Aorta (tissue), 5 donors: Measurements from ENCODE around the gene LBHD1. TPM values are rescaled to one million over a fixed set of nuclear protein-coding genes. Genes with fewer than 3 reads are reported as not detected.

Source experiments
- ATAC-seq: fragments of 200-7000 bp; cut with Tn5 transposase; one replicate; pipeline ENCODE4 v1.9.1; 2022; ENCODE audit warnings: moderate library complexity; ENCODE audit not compliant: low FRiP score
- DNase-seq, 2 donors: peaks; one replicate each; pipeline ENCODE4 v3.0.0-alpha.2; 2020
- H3K27ac ChIP-seq, 2 donors: one replicate each; pipeline ENCODE4 v1.5.1; 2013; ENCODE audit warnings: low read length in 2 of 2, mild to moderate bottlenecking in 2 of 2, moderate library complexity in 2 of 2, control low read depth in 1 of 2, inconsistent platforms in 1 of 2, low read depth in 1 of 2
- H3K27me3 ChIP-seq, 2 donors: one replicate each; pipeline ENCODE4 v1.6.1; 2013; ENCODE audit warnings: control low read depth in 1 of 2, low read length in 1 of 2, mild to moderate bottlenecking in 1 of 2, moderate library complexity in 1 of 2; ENCODE audit not compliant: insufficient read depth in 2 of 2, control insufficient read depth in 1 of 2
- H3K36me3 ChIP-seq, 2 donors: one replicate each; pipeline ENCODE4 v1.6.1; 2013; ENCODE audit warnings: control low read depth in 1 of 2, low read length in 1 of 2, mild to moderate bottlenecking in 1 of 2; ENCODE audit not compliant: insufficient read depth in 2 of 2, control insufficient read depth in 1 of 2
- H3K4me1 ChIP-seq, 2 donors: one replicate each; pipeline ENCODE4 v1.6.1; 2013; ENCODE audit warnings: low read length in 2 of 2, control low read depth in 1 of 2, mild to moderate bottlenecking in 1 of 2, moderate library complexity in 1 of 2; ENCODE audit not compliant: insufficient read depth in 2 of 2, control insufficient read depth in 1 of 2
- H3K4me3 ChIP-seq, 2 donors: one replicate each; pipeline ENCODE4 v1.5.1; 2013; ENCODE audit warnings: low read length in 2 of 2, control low read depth in 1 of 2, mild to moderate bottlenecking in 1 of 2
- H3K9me3 ChIP-seq: one replicate; pipeline ENCODE4 v1.6.1; 2013; ENCODE audit warnings: mild to moderate bottlenecking, low read length; ENCODE audit not compliant: control insufficient read depth
- WGBS, 2 donors: extraction: QIAGEN DNeasy Blood & Tissue Kit; methylation state at CpG; one replicate each; pipeline ENCODE4 v1.1.7; 2013; 5-methylcytosine and 5-hydroxymethylcytosine counted together
- intact Hi-C, 2 donors: fragments of 100-400 bp; cut with DNase I; formaldehyde crosslinking; loops; one replicate each; pipeline versions ENCODE4 v1.14.2 to v1.15.0; 2022
- polyA plus RNA-seq, 2 donors: library from polyadenylated mRNA; stranded (reverse); fragments of 200-250 nt; gene quantifications; one replicate each; pipeline ENCODE4 v1.2.3, GENCODE V29; 2013
- total RNA-seq, 2 donors: library from RNA; stranded (reverse); fragmentation: NEBNext Ultra II Directional; extraction: Animal tissue kit (Norgen Biotek cat#: 25700); gene quantifications; one replicate each; pipeline ENCODE4 v1.2.1, GENCODE V29; 2021
- donor health status: healthy with polysubstance abuse.
- donor health status: Bipolar disorder and iron deficiency.
- donor health status: DM: no; HTN: no; CAD: no.
- donor health status: DM: no; HTN: no; CAD: no.
- donor health status: DM: yes; HTN: yes; CAD: no.

Gene LBHD1
- total and polyA plus RNA-seq, 4 donors: 2.3 to 8.6 (median 5.6) TPM

GRCh38 chr11:62646825-62647608 is 25.1 kb downstream of the LBHD1 start:
- no peak for ATAC-seq
- H3K4me3 ChIP-seq: no peak overlapping the region
- H3K9me3 ChIP-seq: no peaks in the 10 kb centered on the region
- H3K36me3 ChIP-seq: no peaks in the 10 kb centered on the region
- no peaks in the 10 kb centered on the region for H3K27me3 ChIP-seq
- intact Hi-C loops: no loop called here
- H3K27ac ChIP-seq: peak overlapping the region in 1 of 2 donors; percentile 71
- DNase-seq: peak in 1 of 2 donors; percentile 51
- 56 to 57% methylated on average over 32 of the region's 32 CpGs for WGBS, 2 donors
- no peaks in the 10 kb centered on the region for H3K4me1 ChIP-seq

GRCh38 chr11:62645946-62646824 is 25.9 kb downstream of the LBHD1 start, which contains the start of gene GANAB:
TSS of gene GANAB (minus strand) at chr11:62646613. CDS start at chr11:62646599, 14 bp downstream.
- Histone ChIP-seq H3K27me3 (no peaks in the 10 kb centered on the region), H3K4me3 (peak within 1 kb of the TSS; percentile 74 to 87), H3K4me1 (no peaks in the 10 kb centered on the region), H3K9me3 (no peaks in the 10 kb centered on the region), H3K27ac (peak within 1 kb of the TSS; percentile 80 to 81), H3K36me3 (no peaks in the 10 kb centered on the region)
- intact Hi-C loops: no loop called here
- 0 to 1% methylated on average over 71 to 73 of the region's 73 CpGs for WGBS, 2 donors
- ATAC-seq: peak; percentile 99
- DNase-seq: peak; percentile 100

GRCh38 chr11:62645671-62645945 is 26.5 kb downstream of the LBHD1 start:
- DNase-seq (no peak), ATAC-seq (no peak)
- intact Hi-C loops: no loop called here
- H3K36me3 ChIP-seq: no peaks in the 10 kb centered on the region
- WGBS, 2 donors: 13 to 17% methylated on average over 11 of the region's 11 CpGs
- H3K27ac ChIP-seq: no peak overlapping the region
- H3K9me3 ChIP-seq: no peaks in the 10 kb centered on the region
- no peaks in the 10 kb centered on the region for H3K27me3 ChIP-seq
- H3K4me3 ChIP-seq: peak overlapping the region in 1 of 2 donors; percentile 87
- H3K4me1 ChIP-seq: no peaks in the 10 kb centered on the region

- DNase-seq: no peak
- ATAC-seq: no peak
- H3K27ac ChIP-seq: no peak overlapping the region
- H3K4me3 ChIP-seq: no peak overlapping the region
- H3K36me3 ChIP-seq: peaks cover 2 to 3% of the 10 kb centered on the region in 2 donors
- H3K4me1 ChIP-seq: no peaks in the 10 kb centered on the region
- no peaks in the 10 kb centered on the region for H3K9me3 ChIP-seq
- 80 to 84% methylated on average over 8 of the region's 8 CpGs for WGBS, 2 donors
- intact Hi-C loops: no loop called here
- no peaks in the 10 kb centered on the region for H3K27me3 ChIP-seq
These were observed 27.8 kb downstream of the LBHD1 start for GRCh38 chr11:62644220-62644619.

GRCh38 chr11:62632492-62632891 is 39.6 kb downstream of the LBHD1 start:
- WGBS, 2 donors: 80 to 85% methylated on average over 6 of the region's 6 CpGs
- H3K36me3 ChIP-seq: peaks cover 3 to 23% of the 10 kb centered on the region in 2 donors
- DNase-seq (no peak), ATAC-seq (no peak)
- no peak overlapping the region for H3K27ac ChIP-seq
- no peaks in the 10 kb centered on the region for H3K9me3 ChIP-seq
- intact Hi-C loops: no loop called here
- H3K4me1 ChIP-seq: no peaks in the 10 kb centered on the region
- H3K4me3 ChIP-seq: no peak overlapping the region
- no peaks in the 10 kb centered on the region for H3K27me3 ChIP-seq

GRCh38 chr11:62627713-62628112 is 44.4 kb downstream of the LBHD1 start:
- Histone ChIP-seq H3K27me3 (no peaks in the 10 kb centered on the region), H3K27ac (no peak overlapping the region), H3K36me3 (peaks cover 3 to 30% of the 10 kb centered on the region in 2 donors), H3K9me3 (no peaks in the 10 kb centered on the region), H3K4me1 (no peaks in the 10 kb centered on the region), H3K4me3 (no peak overlapping the region)
- WGBS, 2 donors: 76 to 81% methylated on average over 3 of the region's 3 CpGs
- no peak for DNase-seq
- intact Hi-C loops: no loop called here
- ATAC-seq: no peak

- no peak overlapping the region for H3K4me3 ChIP-seq
- H3K27ac ChIP-seq: peak overlapping the region in 1 of 2 donors; percentile 81
- no peaks in the 10 kb centered on the region for H3K9me3 ChIP-seq
- H3K36me3 ChIP-seq: peaks cover 0 to 11% of the 10 kb centered on the region in 2 donors
- H3K4me1 ChIP-seq: no peaks in the 10 kb centered on the region
- 78 to 83% methylated on average over 7 of the region's 7 CpGs for WGBS, 2 donors
- no peak for DNase-seq
- intact Hi-C loops: no loop called here
- no peak for ATAC-seq
- H3K27me3 ChIP-seq: no peaks in the 10 kb centered on the region
These were observed 49.5 kb downstream of the LBHD1 start for GRCh38 chr11:62622476-62623089.

GRCh38 chr11:62621567-62622470 is 50.2 kb downstream of the LBHD1 start, which contains the start of gene B3GAT3:
TSS of gene B3GAT3 (minus strand) at chr11:62621986. CDS start at chr11:62621947, 39 bp downstream.
- Histone ChIP-seq H3K27ac (peak within 1 kb of the TSS; percentile 6 to 81), H3K9me3 (no peaks in the 10 kb centered on the region), H3K4me3 (peak within 1 kb of the TSS; percentile 56 to 66), H3K27me3 (no peaks in the 10 kb centered on the region), H3K36me3 (peaks cover 0 to 8% of the 10 kb centered on the region in 2 donors), H3K4me1 (no peaks in the 10 kb centered on the region)
- intact Hi-C loops: no loop called here
- peak; percentile 98 for ATAC-seq
- DNase-seq: peak; percentile 99 to 100
- WGBS, 2 donors: 1% methylated on average over 53 to 77 of the region's 77 CpGs
